Esophagus squamous epithelium (tissue), 5 donors: ENCODE data around the gene MIPOL1. TPM values are rescaled to one million over a fixed set of nuclear protein-coding genes. Genes with fewer than 3 reads are reported as not detected.

Source experiments
- DNase-seq: peaks from one replicate; lab custom pipeline; 2025; lab: John Stamatoyannopoulos, UW
- H3K27ac ChIP-seq, 4 donors: fragments of 200-600 bp; sonication (generic); one replicate each; pipeline ENCODE4 v1.5.1; 2016 to 2019; ENCODE audit warnings: mild to moderate bottlenecking in 1 of 4
- H3K27me3 ChIP-seq, 4 donors: fragments of 200-600 bp; sonication (generic); 1 replicate in 3 of 4; 2 replicates in 1 of 4; pipeline versions ENCODE4 v1.5.1 to v1.6.0; 2017 to 2021; ENCODE audit warnings: antibody characterized with exemption in 1 of 4
- H3K36me3 ChIP-seq, 3 donors: fragments of 200-600 bp; sonication (generic); one replicate each; pipeline ENCODE4 v1.5.1; 2016 to 2019
- H3K4me1 ChIP-seq, 3 donors: fragments of 200-600 bp; sonication (generic); one replicate each; pipeline ENCODE4 v1.5.1; 2017 to 2019
- H3K4me3 ChIP-seq, 4 donors: fragments of 200-600 bp; sonication (generic); 1 replicate in 3 of 4; 2 replicates in 1 of 4; pipeline ENCODE4 v1.5.1; 2016 to 2019; ENCODE audit warnings: mild to moderate bottlenecking in 2 of 4, moderate library complexity in 1 of 4
- H3K9me3 ChIP-seq, 3 donors: fragments of 200-600 bp; sonication (generic); one replicate each; pipeline ENCODE4 v1.5.1; 2016 to 2019
- CTCF ChIP-seq, 6 experiments: fragments of 450-650 bp in 4 of 6; fragments of 200-600 bp in 2 of 6; sonication (generic) in 2 of 6; IDR thresholded peaks; one replicate each; pipeline ENCODE4 v1.5.1; 2016 to 2019; ENCODE audit warnings: antibody characterized with exemption in 6 of 6, mild to moderate bottlenecking in 4 of 6, moderate library complexity in 4 of 6
- POLR2A ChIP-seq, 4 donors: fragments of 450-650 bp; IDR thresholded peaks; one replicate each; pipeline ENCODE4 v1.6.1; 2017; ENCODE audit warnings: antibody characterized with exemption in 4 of 4, mild to moderate bottlenecking in 4 of 4, moderate library complexity in 3 of 4
- WGBS, 2 donors: methylation state at CpG; one replicate each; pipeline ENCODE4 v1.1.5; 2018; 5-methylcytosine and 5-hydroxymethylcytosine counted together
- intact Hi-C: fragments of 100-400 bp; cut with DNase I; formaldehyde crosslinking; loops from one replicate; pipeline ENCODE4 v1.15.0; 2022
- total RNA-seq, 4 donors: library from RNA; depleted of rRNA; stranded (reverse); fragments of >200 nt; gene quantifications; one replicate each; pipeline ENCODE4 v1.1.0, GENCODE V29; 2016
- donor health status: DM: yes; HTN: yes; CAD: no.

MIPOL1 gene
- total RNA-seq, 4 donors from 2014 or later, result 4.9 to 13.7 (median 7.1) TPM

- WGBS, 2 donors, result 58 to 73% methylated on average over 2 of the region's 2 CpGs
- no peak overlapping the region for H3K4me3 ChIP-seq
- intact Hi-C loops, result no loop called here
- no peaks in the 10 kb centered on the region for H3K9me3 ChIP-seq
- no peak overlapping the region for H3K27ac ChIP-seq
- TF ChIP-seq CTCF (IDR thresholded peaks at IDR 0.05) (no peak), POLR2A (IDR thresholded peaks at IDR 0.05) (no peak)
- DNase-seq, result no peak
- H3K4me1 ChIP-seq, result peaks cover 0 to 9% (median 0%) of the 10 kb centered on the region in 3 donors
- H3K36me3 ChIP-seq, result no peaks in the 10 kb centered on the region
- no peaks in the 10 kb centered on the region for H3K27me3 ChIP-seq
Measured at GRCh38 chr14:37437490-37437889, 239.8 kb downstream of the MIPOL1 start.

- 81 to 85% methylated on average over 2 of the region's 2 CpGs for WGBS, 2 donors
- TF ChIP-seq CTCF (IDR thresholded peaks at IDR 0.05) (no peak), POLR2A (IDR thresholded peaks at IDR 0.05) (no peak)
- Histone ChIP-seq H3K27me3 (no peaks in the 10 kb centered on the region), H3K36me3 (no peaks in the 10 kb centered on the region), H3K4me3 (no peak overlapping the region), H3K27ac (no peak overlapping the region), H3K9me3 (no peaks in the 10 kb centered on the region), H3K4me1 (peaks cover 0 to 9% (median 0%) of the 10 kb centered on the region in 3 donors)
- intact Hi-C loops, result no loop called here
- DNase-seq, result no peak
Measured at GRCh38 chr14:37438444-37438843, 240.7 kb downstream of the MIPOL1 start.

DNA sequence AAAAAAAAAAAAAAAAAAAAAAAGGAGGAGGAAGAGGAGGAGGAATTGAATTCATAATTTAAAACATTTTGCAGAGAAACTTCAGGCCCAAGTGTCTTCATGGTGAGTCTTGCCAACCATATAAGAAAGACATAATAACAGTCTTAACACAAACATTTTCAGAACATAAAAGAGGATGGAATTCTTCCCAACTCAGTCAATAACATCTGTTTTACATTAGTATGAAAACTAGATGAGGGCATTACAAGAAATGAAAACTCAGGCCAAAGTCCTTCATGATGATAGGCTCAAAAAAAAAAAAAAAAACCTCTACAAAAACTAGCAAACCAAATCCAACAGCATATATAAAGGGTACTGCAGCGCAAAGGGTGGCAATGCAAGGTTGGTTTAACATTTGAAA is 245.7 kb downstream of the MIPOL1 start:
- Histone ChIP-seq H3K4me3 (no peak overlapping the region), H3K9me3 (no peaks in the 10 kb centered on the region), H3K27me3 (no peaks in the 10 kb centered on the region), H3K27ac (no peak overlapping the region), H3K36me3 (no peaks in the 10 kb centered on the region), H3K4me1 (peaks cover 0 to 15% (median 0%) of the 10 kb centered on the region in 3 donors)
- no peak for TF ChIP-seq CTCF (IDR thresholded peaks at IDR 0.05)
- no peak for TF ChIP-seq POLR2A (IDR thresholded peaks at IDR 0.05)
- intact Hi-C loops, result no loop called here
- no peak for DNase-seq
- WGBS, 2 donors, result 88 to 100% methylated on average over 1 of the region's 1 CpG

- Histone ChIP-seq H3K9me3 (no peaks in the 10 kb centered on the region), H3K27me3 (no peaks in the 10 kb centered on the region), H3K4me1 (peaks cover 0 to 49% (median 0%) of the 10 kb centered on the region in 3 donors), H3K36me3 (no peaks in the 10 kb centered on the region), H3K4me3 (no peak overlapping the region), H3K27ac (peak overlapping the region in 3 of 4 donors; percentile 32 to 80 (median 67))
- TF ChIP-seq CTCF (IDR thresholded peaks at IDR 0.05) (no peak), POLR2A (IDR thresholded peaks at IDR 0.05) (no peak)
- intact Hi-C loops, result no loop called here
- DNase-seq, result no peak
- WGBS, 2 donors, result 12 to 23% methylated on average over 2 of the region's 2 CpGs
Measured at GRCh38 chr14:37447883-37448391, 250.2 kb downstream of the MIPOL1 start.

- DNase-seq, result no peak
- H3K9me3 ChIP-seq, result no peaks in the 10 kb centered on the region
- no peak for TF ChIP-seq POLR2A (IDR thresholded peaks at IDR 0.05)
- TF ChIP-seq CTCF (IDR thresholded peaks at IDR 0.05), result no peak
- peaks cover 0 to 61% (median 6%) of the 10 kb centered on the region in 3 donors for H3K4me1 ChIP-seq
- intact Hi-C loops, result no loop called here
- H3K4me3 ChIP-seq, result no peak overlapping the region
- peak overlapping the region in 3 of 4 donors; percentile 47 to 72 (median 57) for H3K27ac ChIP-seq
- H3K27me3 ChIP-seq, result no peaks in the 10 kb centered on the region
- H3K36me3 ChIP-seq, result no peaks in the 10 kb centered on the region
Measured at GRCh38 chr14:37452323-37452722, 254.6 kb downstream of the MIPOL1 start.
